Gastroesophageal sphincter (tissue), 3 donors: ENCODE measurements around the gene HYAL4.
"Not testable (repeated sequence)": the region's sequence is repeated elsewhere in the genome, so short reads cannot be mapped to it uniquely, and the experiment has no call there.

Source experiments
- CTCF ChIP-seq, 4 experiments: fragments of 200-600 bp in 2 of 4; fragments of 450-650 bp in 2 of 4; sonication (generic) in 1 of 4; IDR thresholded peaks; one replicate each; pipeline ENCODE4 v1.5.1; 2017 to 2019; ENCODE audit warnings: antibody characterized with exemption in 4 of 4, mild to moderate bottlenecking in 2 of 4, moderate library complexity in 2 of 4
- POLR2A ChIP-seq, 2 donors: fragments of 450-650 bp; IDR thresholded peaks; one replicate each; pipeline ENCODE4 v1.6.1; 2017; ENCODE audit warnings: antibody characterized with exemption in 2 of 2, mild to moderate bottlenecking in 2 of 2, moderate library complexity in 1 of 2

GRCh38 chr7:123894753-123895152, 49.8 kb downstream of the HYAL4 start:
- TF ChIP-seq CTCF, POLR2A (IDR thresholded peaks at IDR 0.05): not testable (repeated sequence)
